IMR-90 (cell line): Measurements from ENCODE around the gene GRM4. TPM values are rescaled to one million over a fixed set of nuclear protein-coding genes. Genes with fewer than 3 reads are reported as not detected.
A peak's percentile ranks its signal among the peaks of the same experiment; 100 is the strongest.

ENCODE experiments used
- ATAC-seq: fragments of 200-7000 bp; cut with Tn5 transposase; 2 replicates; pipeline ENCODE4 v1.9.1; 2020; ENCODE audit warnings: low read depth, mild to moderate bottlenecking, moderate library complexity
- BruUV-seq: library from RNA; stranded (reverse); fragments of 400-500 nt; replicated peaks from 2 replicates; lab custom pipeline; 2021; lab: Mats Ljungman, UMichigan
- CTCF ChIA-PET: fragments of 300-600 bp; formaldehyde crosslinking; extraction: SDS; loops from one replicate; lab custom pipeline; 2021; ENCODE audit warnings: antibody characterized with exemption; lab: Yijun Ruan, JAX
- POLR2A ChIA-PET: fragments of 300-600 bp; sonication (Branson Sonifier 250); formaldehyde crosslinking; loops from one replicate; lab custom pipeline; 2022; ENCODE audit warnings: antibody characterized with exemption; ENCODE audit not compliant: unreplicated experiment; lab: Charles Lee
- DNase-seq: peaks from one replicate; pipeline ENCODE4 v3.0.0; 2013
- H2AFZ ChIP-seq: replicated peaks from 2 replicates; pipeline ENCODE3; 2013; ENCODE audit warnings: low read length, mild to moderate bottlenecking; ENCODE audit not compliant: poor library complexity
- H2AK5ac ChIP-seq: 2 replicates; pipeline ENCODE4 v1.6.1; 2013; ENCODE audit warnings: low read depth, low read length, inconsistent platforms
- H2AK9ac ChIP-seq: replicated peaks from 2 replicates; pipeline ENCODE3; 2013; ENCODE audit warnings: mild to moderate bottlenecking, low read depth, low read length, moderate library complexity; ENCODE audit not compliant: poor library complexity
- H2BK120ac ChIP-seq: 2 replicates; pipeline ENCODE4 v1.6.1; 2013; ENCODE audit warnings: low read depth, low read length, inconsistent platforms
- H2BK15ac ChIP-seq: 3 replicates; pipeline ENCODE4 v1.6.1; 2013; ENCODE audit warnings: low read depth, low read length, inconsistent platforms
- H2BK20ac ChIP-seq: 2 replicates; pipeline ENCODE4 v1.6.1; 2013; ENCODE audit warnings: low read depth, mild to moderate bottlenecking, inconsistent platforms, low read length, moderate library complexity
- H2BK5ac ChIP-seq: 2 replicates; pipeline ENCODE4 v1.6.1; 2013; ENCODE audit warnings: mild to moderate bottlenecking, low read depth, low read length, inconsistent platforms; ENCODE audit not compliant: poor library complexity, severe bottlenecking
- H3K14ac ChIP-seq: replicated peaks from 2 replicates; pipeline ENCODE4 v1.6.1; 2013; ENCODE audit warnings: low read depth, low read length, inconsistent platforms
- H3K18ac ChIP-seq: 2 replicates; pipeline ENCODE4 v1.6.1; 2013; ENCODE audit warnings: low read depth, low read length, control low read depth
- H3K23ac ChIP-seq: 2 replicates; pipeline ENCODE4 v1.6.1; 2013; ENCODE audit warnings: low read depth, low read length, inconsistent platforms
- H3K27ac ChIP-seq: 2 replicates; pipeline ENCODE4 v1.5.1; 2013; ENCODE audit warnings: mild to moderate bottlenecking, control low read depth, low read length; ENCODE audit not compliant: insufficient read depth
- H3K27me3 ChIP-seq: 2 replicates; pipeline ENCODE4 v1.6.1; 2013; ENCODE audit warnings: low read length; ENCODE audit not compliant: control insufficient read depth, insufficient read depth
- H3K36me3 ChIP-seq: 2 replicates; pipeline ENCODE4 v1.6.1; 2013; ENCODE audit warnings: low read length, mixed read lengths; ENCODE audit not compliant: control insufficient read depth, insufficient read depth
- H3K4ac ChIP-seq: 2 replicates; pipeline ENCODE4 v1.6.1; 2013; ENCODE audit warnings: low read depth, low read length, inconsistent platforms
- H3K4me1 ChIP-seq: 2 replicates; pipeline ENCODE4 v1.6.1; 2013; ENCODE audit warnings: low read length, mixed read lengths; ENCODE audit not compliant: control insufficient read depth, insufficient read depth
- H3K4me2 ChIP-seq: 2 replicates; pipeline ENCODE4 v1.6.1; 2013; ENCODE audit warnings: low read depth, mild to moderate bottlenecking, control low read depth, low read length, moderate library complexity
- H3K4me3 ChIP-seq: 2 replicates; pipeline ENCODE4 v1.5.1; 2013; ENCODE audit warnings: low read depth, mild to moderate bottlenecking, control low read depth, low read length, moderate library complexity; ENCODE audit not compliant: insufficient read depth
- H3K56ac ChIP-seq: 2 replicates; pipeline ENCODE4 v1.6.1; 2013; ENCODE audit warnings: low read length, inconsistent platforms; ENCODE audit not compliant: insufficient read depth; ENCODE audit errors: extremely low read depth
- H3K79me1 ChIP-seq, 2 experiments: 2 replicates each; pipeline ENCODE4 v1.6.1; 2013; ENCODE audit warnings: low read length in 2 of 2, inconsistent platforms in 1 of 2, low read depth in 1 of 2
- H3K9ac ChIP-seq: 2 replicates; pipeline ENCODE4 v1.6.1; 2013; ENCODE audit warnings: low read depth, low read length, control low read depth
- H3K9me1 ChIP-seq: 2 replicates; pipeline ENCODE4 v1.6.1; 2013; ENCODE audit warnings: low read length, inconsistent platforms; ENCODE audit not compliant: insufficient read depth
- H3K9me3 ChIP-seq: 2 replicates; pipeline ENCODE4 v1.6.1; 2013; ENCODE audit warnings: low read length; ENCODE audit not compliant: control insufficient read depth, insufficient read depth
- H4K20me1 ChIP-seq: 2 replicates; pipeline ENCODE4 v1.6.1; 2013; ENCODE audit warnings: low read length, inconsistent platforms; ENCODE audit not compliant: insufficient read depth
- H4K5ac ChIP-seq: 2 replicates; pipeline ENCODE4 v1.6.1; 2013; ENCODE audit warnings: mild to moderate bottlenecking, low read depth, low read length, control low read depth
- H4K8ac ChIP-seq, 2 experiments: 2 replicates each; pipeline ENCODE4 v1.6.1; 2013; ENCODE audit warnings: low read depth in 2 of 2, low read length in 2 of 2, control low read depth in 1 of 2, inconsistent platforms in 1 of 2
- H4K91ac ChIP-seq: 2 replicates; pipeline ENCODE4 v1.6.1; 2013; ENCODE audit warnings: low read depth, low read length, inconsistent platforms; ENCODE audit not compliant: insufficient read depth
- BHLHE40 ChIP-seq: fragments of 150-350 bp; IDR thresholded peaks from 2 replicates; pipeline ENCODE4 v1.6.1; 2016; ENCODE audit warnings: mild to moderate bottlenecking, low read depth, low read length
- CEBPB ChIP-seq: IDR thresholded peaks from 2 replicates; pipeline ENCODE4 v1.6.1; 2012; ENCODE audit warnings: low read depth, low read length, improper control_type of control experiment
- FOS ChIP-seq: fragments of 150-350 bp; IDR thresholded peaks from 2 replicates; pipeline ENCODE4 v1.6.1; 2016; ENCODE audit warnings: low read depth, low read length
- MAFK ChIP-seq: IDR thresholded peaks from 2 replicates; pipeline ENCODE4 v1.6.1; 2012; ENCODE audit warnings: low read depth, low read length, improper control_type of control experiment
- MAZ ChIP-seq: IDR thresholded peaks from 2 replicates; pipeline ENCODE4 v1.6.1; 2012; ENCODE audit warnings: low read depth, mild to moderate bottlenecking, low read length, improper control_type of control experiment, moderate library complexity, borderline replicate concordance
- MXI1 ChIP-seq: IDR thresholded peaks from 2 replicates; pipeline ENCODE4 v1.6.1; 2012; ENCODE audit warnings: low read depth, mild to moderate bottlenecking, low read length, moderate library complexity, borderline replicate concordance
- NFE2L2 ChIP-seq: fragments of 150-350 bp; IDR thresholded peaks from 2 replicates; pipeline ENCODE4 v1.6.1; 2016; ENCODE audit warnings: low read depth, mild to moderate bottlenecking, low read length
- POLR2A ChIP-seq: IDR thresholded peaks from 2 replicates; pipeline ENCODE4 v1.6.1; 2012; ENCODE audit warnings: mild to moderate bottlenecking, low read depth, low read length
- RAD21 ChIP-seq: IDR thresholded peaks from 2 replicates; pipeline ENCODE4 v1.6.1; 2012; ENCODE audit warnings: low read length, improper control_type of control experiment
- USF2 ChIP-seq: fragments of 150-350 bp; IDR thresholded peaks from 2 replicates; pipeline ENCODE4 v1.6.1; 2017; ENCODE audit warnings: mild to moderate bottlenecking, antibody characterized with exemption, low read length, low read depth
- WGBS, 2 experiments: methylation state at CpG; one replicate each; pipeline versions ENCODE4 v1.1.5 to v1.1.7; 2013; ENCODE audit warnings: missing lambda C conversion rate in 2 of 2; ENCODE audit not compliant: insufficient read length in 1 of 2; ENCODE audit errors: extremely low coverage in 2 of 2; 5-methylcytosine and 5-hydroxymethylcytosine counted together
- dilution Hi-C: fragments of 300-500 bp; cut with HindIII; formaldehyde crosslinking; loops from one replicate; pipeline ENCODE4 v1.14.3; 2018; ENCODE audit warnings: low sequenced_read_pairs; ENCODE audit not compliant: unreplicated experiment
- in situ Hi-C: fragments of 300-500 bp; cut with MboI; formaldehyde crosslinking; loops from 3 replicates; pipeline ENCODE4 v1.14.3; 2019; ENCODE audit warnings: low sequenced_read_pairs, inconsistent platforms, mixed read lengths
- intact Hi-C: fragments of 100-400 bp; cut with micrococcal nuclease; formaldehyde crosslinking; loops from 2 replicates; pipeline ENCODE4 v1.10.0; 2022
- polyA plus RNA-seq, 3 experiments: library from polyadenylated mRNA; depleted of rRNA; stranded (reverse); fragments of >200 nt; gene quantifications; 2 replicates each; pipeline ENCODE4 v1.2.3, GENCODE V29; 2012; ENCODE audit warnings: low replicate concordance in 1 of 3
- total RNA-seq: library from RNA; depleted of rRNA; stranded (reverse); fragments of >200 nt; gene quantifications from 2 replicates; pipeline ENCODE4 v1.2.3, GENCODE V29; 2012
- TF ChIP-seq, protein P1 (sequence below): conservative IDR thresholded peaks from 2 replicates; pipeline ENCODE4 v1.5.1; 2012; ENCODE audit warnings: mild to moderate bottlenecking, low read depth, low read length, improper control_type of control experiment

The GRM4 gene
- total and polyA plus RNA-seq, 2 of the 4 experiments (the other 2 are of a cell fraction): 0.02 TPM; not detected in 1

DNA sequence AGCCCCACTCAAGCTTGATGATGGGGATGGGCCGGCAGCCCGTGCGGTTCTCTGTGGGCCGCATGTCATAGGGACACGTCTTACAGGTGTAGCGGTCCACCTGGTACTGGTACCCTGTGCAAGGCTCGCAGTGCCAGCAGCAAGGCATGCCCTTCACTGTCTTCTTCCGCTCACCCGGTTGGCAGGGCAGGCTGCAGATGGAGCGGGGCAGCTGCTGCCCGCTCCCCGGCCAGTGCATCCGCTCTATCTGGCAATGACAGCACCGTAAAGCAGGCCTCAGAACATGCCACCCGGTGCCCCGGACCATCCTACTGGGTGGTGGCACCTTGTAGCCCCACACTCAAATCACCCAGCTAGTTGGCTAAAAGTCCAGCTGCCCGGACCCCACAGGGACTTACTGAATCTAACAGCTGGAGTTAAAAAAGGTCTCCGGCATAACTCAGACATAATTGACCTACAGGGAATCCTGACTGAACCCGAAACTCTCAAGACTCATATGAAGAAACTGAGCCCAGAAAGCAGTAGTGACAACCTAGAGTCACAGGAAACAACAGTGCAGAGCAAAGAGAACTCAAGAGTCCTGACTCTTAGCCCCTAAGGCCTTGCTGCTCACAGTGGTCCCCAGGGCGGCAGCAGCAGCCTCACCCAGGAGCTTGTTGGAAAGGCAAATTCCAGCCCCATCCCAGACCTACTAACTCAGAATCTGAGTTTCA is 109.4 kb downstream of the GRM4 start:
- H3K27me3 ChIP-seq: peaks cover 37% of the 10 kb centered on the region
- BruUV-seq: no TSS peak
- H3K9me1 ChIP-seq: no peaks in the 10 kb centered on the region
- H2BK5ac ChIP-seq: no peak overlapping the region
- no peaks in the 10 kb centered on the region for H3K79me1 ChIP-seq
- no peak overlapping the region for H3K4me3 ChIP-seq
- H2AK5ac ChIP-seq: no peak overlapping the region
- peak overlapping the region; percentile 14 for H2AFZ ChIP-seq
- no peak overlapping the region for H3K23ac ChIP-seq
- H4K5ac ChIP-seq: no peak overlapping the region
- H2AK9ac ChIP-seq: no peak overlapping the region
- no peaks in the 10 kb centered on the region for H3K36me3 ChIP-seq
- ChIA-PET CTCF (interaction anchor here (0.7 kb wide), 1 partner anchor 9 kb away, joined by 4 read pairs; no protein-coding TSS in a partner anchor), POLR2A (no interaction called here)
- H2BK20ac ChIP-seq: no peak overlapping the region
- 91% methylated on average over 13 of the region's 20 CpGs; no CpG with 5 or more reads in 1 of the 2 experiments for WGBS, 2 experiments
- H4K20me1 ChIP-seq: no peaks in the 10 kb centered on the region
- no peak overlapping the region for H2BK120ac ChIP-seq
- TF ChIP-seq MAFK: no peak
- TF ChIP-seq, protein P1, sequence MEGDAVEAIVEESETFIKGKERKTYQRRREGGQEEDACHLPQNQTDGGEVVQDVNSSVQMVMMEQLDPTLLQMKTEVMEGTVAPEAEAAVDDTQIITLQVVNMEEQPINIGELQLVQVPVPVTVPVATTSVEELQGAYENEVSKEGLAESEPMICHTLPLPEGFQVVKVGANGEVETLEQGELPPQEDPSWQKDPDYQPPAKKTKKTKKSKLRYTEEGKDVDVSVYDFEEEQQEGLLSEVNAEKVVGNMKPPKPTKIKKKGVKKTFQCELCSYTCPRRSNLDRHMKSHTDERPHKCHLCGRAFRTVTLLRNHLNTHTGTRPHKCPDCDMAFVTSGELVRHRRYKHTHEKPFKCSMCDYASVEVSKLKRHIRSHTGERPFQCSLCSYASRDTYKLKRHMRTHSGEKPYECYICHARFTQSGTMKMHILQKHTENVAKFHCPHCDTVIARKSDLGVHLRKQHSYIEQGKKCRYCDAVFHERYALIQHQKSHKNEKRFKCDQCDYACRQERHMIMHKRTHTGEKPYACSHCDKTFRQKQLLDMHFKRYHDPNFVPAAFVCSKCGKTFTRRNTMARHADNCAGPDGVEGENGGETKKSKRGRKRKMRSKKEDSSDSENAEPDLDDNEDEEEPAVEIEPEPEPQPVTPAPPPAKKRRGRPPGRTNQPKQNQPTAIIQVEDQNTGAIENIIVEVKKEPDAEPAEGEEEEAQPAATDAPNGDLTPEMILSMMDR: no peak
- TF ChIP-seq RAD21: no peak
- TF ChIP-seq NFE2L2: no peak
- TF ChIP-seq FOS: no peak
- TF ChIP-seq MAZ: no peak
- TF ChIP-seq MXI1: no peak
- no peak for TF ChIP-seq POLR2A
- TF ChIP-seq CEBPB: no peak
- no peak for TF ChIP-seq USF2
- TF ChIP-seq BHLHE40: no peak
- no peaks in the 10 kb centered on the region for H3K9me3 ChIP-seq
- no peak overlapping the region for H3K56ac ChIP-seq
- H3K9ac ChIP-seq: no peak overlapping the region
- no peak overlapping the region for H2BK15ac ChIP-seq
- H3K4ac ChIP-seq: no peak overlapping the region
- intact Hi-C loops (no loop called here), in situ Hi-C loops (no loop called here), dilution Hi-C loops (no loop called here)
- H4K91ac ChIP-seq: no peak overlapping the region
- no peak overlapping the region for H3K27ac ChIP-seq
- no peak overlapping the region for H3K4me2 ChIP-seq
- no peak overlapping the region for H3K14ac ChIP-seq
- DNase-seq (no peak), ATAC-seq (no peak)
- H3K4me1 ChIP-seq: no peaks in the 10 kb centered on the region
- no peak overlapping the region for H3K18ac ChIP-seq
- H4K8ac ChIP-seq: no peak overlapping the region
